Measurements from ENCODE around the gene RHAG. TPM values are rescaled to one million over a fixed set of nuclear protein-coding genes. Genes with fewer than 3 reads are reported as not detected.

The RHAG gene
- total RNA-seq, 1 experiment from 2014 or later: not detected

DNA sequence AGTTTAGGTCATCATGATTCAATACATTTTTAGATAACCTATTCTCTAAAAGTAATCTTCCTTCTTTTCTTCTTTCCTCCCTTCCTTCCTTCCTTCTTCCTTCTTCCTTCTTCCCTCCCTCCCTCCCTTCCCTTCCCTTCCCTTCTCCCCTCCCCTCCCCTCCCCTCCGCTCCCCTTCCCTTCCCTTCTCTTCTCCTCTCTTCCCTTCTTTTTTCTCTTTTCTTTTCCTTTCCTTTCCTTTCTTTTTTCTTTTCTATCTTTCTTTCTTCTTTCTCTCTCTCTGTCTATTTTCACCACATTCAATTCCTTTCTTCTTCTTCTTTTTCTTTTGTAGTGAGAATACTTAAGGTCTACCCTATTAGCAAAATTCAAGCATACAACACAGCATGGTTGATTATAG, 17.3 kb upstream of the RHAG start:
- H3K36me3 Mint-ChIP-seq (ENCODE audit: insufficient read depth in 1 of 3, low read depth in 3 of 3): no peaks in the 10 kb centered on the region
- Histone ChIP-seq H3T11ph (ENCODE audit: low read length) (no peak overlapping the region), H3K18ac (ENCODE audit: insufficient read length, low read depth, low read length) (no peak overlapping the region), H3K14ac (ENCODE audit: insufficient read depth, low read length) (no peak overlapping the region), H2AFZ (ENCODE audit: low read length) (no peak overlapping the region), H4K8ac (replicated peaks; ENCODE audit: insufficient read length, low read depth, low read length) (no peak overlapping the region), H3K4ac (ENCODE audit: low read depth, low read length) (no peak overlapping the region), H2AK5ac (ENCODE audit: insufficient read length, low read length) (no peak overlapping the region), H3K9ac (ENCODE audit: extremely low read depth, insufficient read length, low read length) (no peak overlapping the region), H2BK12ac (ENCODE audit: insufficient read length, low read depth, low read length) (no peak overlapping the region), H2BK15ac (ENCODE audit: low read depth, low read length) (no peak overlapping the region), H4K5ac (ENCODE audit: insufficient read length, low read depth, low read length) (no peak overlapping the region), H3K4me2 (ENCODE audit: insufficient read depth, insufficient read length, low read length) (no peak overlapping the region), H4K20me1 (ENCODE audit: control insufficient read depth, insufficient read depth, insufficient read length) (no peaks in the 10 kb centered on the region), H3K23me2 (ENCODE audit: insufficient read length, low read depth, low read length, poor library complexity, severe bottlenecking) (no peaks in the 10 kb centered on the region), H4K91ac (ENCODE audit: insufficient read length, low read depth, low read length) (no peak overlapping the region), H3K27me3 (ENCODE audit: insufficient read depth, low read length) (no peaks in the 10 kb centered on the region), H3K27ac (ENCODE audit: insufficient read length, low read depth, low read length) (no peak overlapping the region), H3K23ac (ENCODE audit: insufficient read length, low read depth, low read length) (no peak overlapping the region), H3K9me3 (ENCODE audit: control insufficient read depth, low read depth, low read length) (no peaks in the 10 kb centered on the region), H3K79me2 (ENCODE audit: insufficient read depth, low read length) (no peaks in the 10 kb centered on the region), H3K56ac (ENCODE audit: insufficient read length, low read depth, low read length) (no peak overlapping the region), H2BK20ac (ENCODE audit: low read depth, low read length, poor library complexity, severe bottlenecking) (no peak overlapping the region), H2BK120ac (ENCODE audit: low read depth, low read length, poor library complexity, severe bottlenecking) (no peak overlapping the region), H3K4me1 (ENCODE audit: insufficient read depth, low read length) (no peaks in the 10 kb centered on the region), H2BK5ac (ENCODE audit: insufficient read length, low read length) (no peak overlapping the region), H3K79me1 (ENCODE audit: insufficient read depth, low read depth, low read length, poor library complexity, severe bottlenecking) (no peaks in the 10 kb centered on the region)
- TF ChIP-seq, protein P1, sequence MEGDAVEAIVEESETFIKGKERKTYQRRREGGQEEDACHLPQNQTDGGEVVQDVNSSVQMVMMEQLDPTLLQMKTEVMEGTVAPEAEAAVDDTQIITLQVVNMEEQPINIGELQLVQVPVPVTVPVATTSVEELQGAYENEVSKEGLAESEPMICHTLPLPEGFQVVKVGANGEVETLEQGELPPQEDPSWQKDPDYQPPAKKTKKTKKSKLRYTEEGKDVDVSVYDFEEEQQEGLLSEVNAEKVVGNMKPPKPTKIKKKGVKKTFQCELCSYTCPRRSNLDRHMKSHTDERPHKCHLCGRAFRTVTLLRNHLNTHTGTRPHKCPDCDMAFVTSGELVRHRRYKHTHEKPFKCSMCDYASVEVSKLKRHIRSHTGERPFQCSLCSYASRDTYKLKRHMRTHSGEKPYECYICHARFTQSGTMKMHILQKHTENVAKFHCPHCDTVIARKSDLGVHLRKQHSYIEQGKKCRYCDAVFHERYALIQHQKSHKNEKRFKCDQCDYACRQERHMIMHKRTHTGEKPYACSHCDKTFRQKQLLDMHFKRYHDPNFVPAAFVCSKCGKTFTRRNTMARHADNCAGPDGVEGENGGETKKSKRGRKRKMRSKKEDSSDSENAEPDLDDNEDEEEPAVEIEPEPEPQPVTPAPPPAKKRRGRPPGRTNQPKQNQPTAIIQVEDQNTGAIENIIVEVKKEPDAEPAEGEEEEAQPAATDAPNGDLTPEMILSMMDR (conservative IDR thresholded peaks at IDR 0.05): no peak
- DNase-seq: no peak
- no peak overlapping the region for H3K4me3 Mint-ChIP-seq
- H3K27ac Mint-ChIP-seq: no peak overlapping the region
- no peaks in the 10 kb centered on the region for H3K27me3 Mint-ChIP-seq (ENCODE audit: low read depth)
- H3K9me3 Mint-ChIP-seq: no peaks in the 10 kb centered on the region
- no peaks in the 10 kb centered on the region for H3K4me1 Mint-ChIP-seq
- no CpG with 5 or more reads among the region's 1 CpG for WGBS (ENCODE audit: extremely low coverage, insufficient read length, low lambda C conversion rate)
